A549 (cell line): ENCODE results near the gene SCN4B. TPM values are rescaled to one million over a fixed set of nuclear protein-coding genes. Genes with fewer than 3 reads are reported as not detected.

Source experiments
- ATAC-seq, 2 experiments: fragments of 200-7000 bp in 1 of 2; fragments of >200 bp in 1 of 2; cut with Nextera tagmentation in 1 of 2; cut with Tn5 transposase in 1 of 2; 3 replicates each; pipeline versions ENCODE4 v1.8.0 to v1.9.1; 2018 to 2020; ENCODE audit warnings: mild to moderate bottlenecking in 1 of 2, moderate library complexity in 1 of 2
- CTCF ChIA-PET: fragments of 300-600 bp; sonication (Branson Sonifier 250); formaldehyde crosslinking; extraction: SDS; loops from one replicate; lab custom pipeline; 2021; ENCODE audit warnings: antibody characterized with exemption, inconsistent platforms; lab: Yijun Ruan, JAX
- POLR2A ChIA-PET: fragments of 350-600 bp; formaldehyde crosslinking; extraction: SDS; loops from one replicate; lab custom pipeline; 2021; ENCODE audit warnings: antibody characterized with exemption, inconsistent platforms; lab: Yijun Ruan, JAX
- DNase-seq, 2 experiments: peaks; one replicate each; pipeline versions ENCODE4 v3.0.0 to v3.0.0-alpha.2; 2011 to 2016; ENCODE audit warnings: low read depth in 1 of 2, low spot score in 1 of 2
- FAIRE-seq: peaks from 2 replicates; lab custom pipeline; 2011; peaks lifted over from hg19 to GRCh38; lab: Jason Lieb, UNC
- H3K27ac ChIP-seq, 2 experiments: fragments of >200 bp; sonication (Bioruptor Twin); formaldehyde crosslinking; 3 replicates each; pipeline ENCODE4 v1.5.1; 2016 to 2017
- H3K4me1 ChIP-seq: fragments of >200 bp; sonication (Bioruptor Twin); formaldehyde crosslinking; 3 replicates; pipeline ENCODE4 v1.6.1; 2016
- H3K4me2 ChIP-seq: fragments of >200 bp; sonication (Bioruptor Twin); formaldehyde crosslinking; 3 replicates; pipeline ENCODE4 v1.6.1; 2016
- H3K4me3 ChIP-seq: fragments of >200 bp; sonication (Bioruptor Twin); formaldehyde crosslinking; 3 replicates; pipeline ENCODE4 v1.5.1; 2016
- H3K9me3 ChIP-seq: fragments of >200 bp; sonication (Bioruptor Twin); formaldehyde crosslinking; 3 replicates; pipeline ENCODE4 v1.6.1; 2016
- ATOH8 ChIP-seq: fragments of 250-450 bp; sonication (Bioruptor Pico); IDR thresholded peaks from 2 replicates; pipeline ENCODE4 v1.5.0; 2020; ENCODE audit warnings: low read depth, mild to moderate bottlenecking, moderate library complexity
- CHD2 ChIP-seq: fragments of 150-350 bp; IDR thresholded peaks from 2 replicates; pipeline ENCODE4 v1.6.1; 2014; ENCODE audit warnings: low read length; ENCODE audit not compliant: partially characterized antibody
- EHF ChIP-seq: fragments of 250-450 bp; sonication (Bioruptor Pico); IDR thresholded peaks from 2 replicates; pipeline ENCODE4 v1.5.0; 2020; ENCODE audit warnings: mild to moderate bottlenecking
- ESRRA ChIP-seq: fragments of 150-350 bp; IDR thresholded peaks from 2 replicates; pipeline ENCODE4 v1.6.1; 2014; ENCODE audit warnings: mild to moderate bottlenecking, low read length, borderline replicate concordance
- FOSL2 ChIP-seq, 2 experiments: fragments of 450-650 bp in 1 of 2; fragments of >200 bp in 1 of 2; sonication (Bioruptor Twin) in 1 of 2; formaldehyde crosslinking; IDR thresholded peaks; 2 replicates each; pipeline versions ENCODE4 v1.5.0 to v1.6.1; 2016 to 2020; ENCODE audit warnings: mild to moderate bottlenecking in 1 of 2, moderate library complexity in 1 of 2
- HES2 ChIP-seq: fragments of >200 bp; sonication (Bioruptor Twin); formaldehyde crosslinking; IDR thresholded peaks from 2 replicates; pipeline ENCODE4 v1.6.1; 2016
- HOXB13 ChIP-seq: fragments of 250-450 bp; sonication (Bioruptor Pico); IDR thresholded peaks from 2 replicates; pipeline ENCODE4 v1.5.0; 2020; ENCODE audit warnings: low read depth, mild to moderate bottlenecking, moderate library complexity
- HOXB5 ChIP-seq: fragments of 250-450 bp; sonication (Bioruptor Pico); IDR thresholded peaks from 2 replicates; pipeline ENCODE4 v1.5.0; 2020; ENCODE audit warnings: mild to moderate bottlenecking, moderate library complexity
- JUN ChIP-seq, 2 experiments: fragments of >200 bp; sonication (Bioruptor Twin); formaldehyde crosslinking; IDR thresholded peaks; 2 replicates in 1 of 2; 3 replicates in 1 of 2; pipeline ENCODE4 v1.6.1; 2016 to 2017
- NR3C1 ChIP-seq: fragments of >200 bp; sonication (Bioruptor Twin); formaldehyde crosslinking; IDR thresholded peaks from 3 replicates; pipeline ENCODE4 v1.6.1; 2017
- PBX3 ChIP-seq: IDR thresholded peaks from 2 replicates; pipeline ENCODE4 v1.6.1; 2012
- PHF8 ChIP-seq: fragments of 200-600 bp; sonication (generic); IDR thresholded peaks from 2 replicates; pipeline ENCODE4 v1.6.1; 2016; ENCODE audit warnings: low read depth, mild to moderate bottlenecking, antibody characterized with exemption, moderate library complexity, borderline replicate concordance
- RAD21 ChIP-seq, 2 experiments: fragments of >200 bp in 1 of 2; sonication (Bioruptor Twin) in 1 of 2; formaldehyde crosslinking in 1 of 2; IDR thresholded peaks in 1 of 2; conservative IDR thresholded peaks in 1 of 2; 2 replicates in 1 of 2; 3 replicates in 1 of 2; pipeline ENCODE4 v1.6.1; 2012 to 2018; ENCODE audit warnings: inconsistent platforms in 1 of 2
- RCOR1 ChIP-seq: fragments of 150-350 bp; IDR thresholded peaks from 2 replicates; pipeline ENCODE4 v1.6.1; 2014; ENCODE audit warnings: antibody characterized with exemption, low read length, low read depth
- RFX5 ChIP-seq: fragments of 450-650 bp; IDR thresholded peaks from 2 replicates; pipeline ENCODE4 v1.7.1; 2014; ENCODE audit warnings: antibody characterized with exemption, mild to moderate bottlenecking, moderate library complexity
- SMC3 ChIP-seq: fragments of >200 bp; sonication (Bioruptor Twin); formaldehyde crosslinking; IDR thresholded peaks from 3 replicates; pipeline ENCODE4 v1.6.1; 2018; ENCODE audit warnings: inconsistent platforms
- USF2 ChIP-seq: fragments of 450-650 bp; IDR thresholded peaks from 2 replicates; pipeline ENCODE4 v1.6.1; 2014; ENCODE audit warnings: antibody characterized with exemption
- ZNF302 ChIP-seq: fragments of 250-450 bp; sonication (Bioruptor Pico); IDR thresholded peaks from 2 replicates; pipeline ENCODE4 v1.9.0; 2021; ENCODE audit warnings: inconsistent platforms, mild to moderate bottlenecking, moderate library complexity
- WGBS: methylation state at CpG from one replicate; pipeline ENCODE4 v1.1.6; 2017; ENCODE audit errors: missing lambda C conversion rate; 5-methylcytosine and 5-hydroxymethylcytosine counted together
- polyA plus RNA-seq, 4 experiments: library from polyadenylated mRNA; depleted of rRNA in 3 of 4; stranded (reverse); fragments of >200 nt; fragmentation: RNase III in 1 of 4; extraction: RNeasy Plus Mini Kit Qiagen cat#74134 plus additional on column Dnase treatment in 1 of 4; gene quantifications; 2 replicates in 3 of 4; 3 replicates in 1 of 4; pipeline ENCODE4 v1.2.3, GENCODE V29; 2011 to 2017

Gene SCN4B
- polyA plus RNA-seq, 2 of the 4 experiments (the other 2 are of a cell fraction): 0.12 TPM; not detected in 1

- ATAC-seq (no peak), FAIRE-seq (no peak), DNase-seq (no peak)
- WGBS: 56% methylated on average over 9 of the region's 11 CpGs
- Histone ChIP-seq H3K4me3 (no peak overlapping the region), H3K4me1 (no peaks in the 10 kb centered on the region), H3K9me3 (no peaks in the 10 kb centered on the region), H3K27ac (no peak overlapping the region), H3K4me2 (no peak overlapping the region)
- ChIA-PET CTCF (interaction anchor here (0.6 kb wide), 1 partner anchor 38 kb away, joined by 4 read pairs; no protein-coding TSS in a partner anchor), POLR2A (no interaction called here)
- no peak for TF ChIP-seq PHF8
- TF ChIP-seq ESRRA: no peak
- TF ChIP-seq USF2: no peak
- TF ChIP-seq NR3C1: no peak
- TF ChIP-seq ATOH8 (CRISPR knock-in tag): no peak
- no peak for TF ChIP-seq HOXB5 (CRISPR knock-in tag)
- no peak for TF ChIP-seq CHD2
- TF ChIP-seq RCOR1: no peak
- no peak for TF ChIP-seq JUN (IDR thresholded peaks at IDR 0.05)
- no peak for TF ChIP-seq ZNF302 (CRISPR knock-in tag)
- no peak for TF ChIP-seq HES2
- no peak for TF ChIP-seq PBX3
- no peak for TF ChIP-seq RFX5
- no peak for TF ChIP-seq EHF (CRISPR knock-in tag)
Observed at GRCh38 chr11:118098996-118099837, 53.4 kb downstream of the SCN4B start.

- H3K4me3 ChIP-seq: no peak overlapping the region
- ChIA-PET CTCF (interaction anchor here (0.8 kb wide), 1 partner anchor 76 kb away, joined by 3 read pairs; no protein-coding TSS in a partner anchor), POLR2A (no interaction called here)
- 35% methylated on average over 1 of the region's 1 CpG for WGBS
- no peaks in the 10 kb centered on the region; the same call in 2 of the 3 replicates for H3K9me3 ChIP-seq
- H3K4me2 ChIP-seq: no peak overlapping the region
- no peak for TF ChIP-seq HOXB13
- TF ChIP-seq FOSL2 (IDR thresholded peaks at IDR 0.05): no peak
- no peak for TF ChIP-seq FOSL2 (CRISPR knock-in tag; IDR thresholded peaks at IDR 0.05)
- TF ChIP-seq SMC3: no peak
- no peak for TF ChIP-seq RAD21 (conservative IDR thresholded peaks at IDR 0.05 in 1 of 2, IDR thresholded peaks at IDR 0.05 in 1 of 2)
- no peak for TF ChIP-seq CHD2
- no peak for TF ChIP-seq ZNF302 (CRISPR knock-in tag)
- ATAC-seq: no peak
- no peak for DNase-seq
- H3K4me1 ChIP-seq: no peaks in the 10 kb centered on the region
- H3K27ac ChIP-seq: no peak overlapping the region
- FAIRE-seq: no peak
Observed at GRCh38 chr11:118095967-118096367, 56.7 kb downstream of the SCN4B start.

- Histone ChIP-seq H3K27ac (no peak overlapping the region), H3K4me2 (no peak overlapping the region), H3K4me1 (no peaks in the 10 kb centered on the region), H3K4me3 (no peak overlapping the region), H3K9me3 (no peaks in the 10 kb centered on the region; the same call in 2 of the 3 replicates)
- ChIA-PET CTCF (interaction anchor here (0.8 kb wide), 1 partner anchor 76 kb away, joined by 3 read pairs; no protein-coding TSS in a partner anchor), POLR2A (no interaction called here)
- WGBS: 30% methylated on average over 4 of the region's 4 CpGs
- no peak for DNase-seq
- TF ChIP-seq CHD2: no peak
- ATAC-seq: no peak
- no peak for FAIRE-seq
Observed at GRCh38 chr11:118095493-118095892, 57.1 kb downstream of the SCN4B start.
